Spleen (tissue), 7 donors: ENCODE results near the gene CPED1.

Source experiments
- POLR2A ChIP-seq, 3 donors: fragments of 450-650 bp; IDR thresholded peaks; one replicate each; pipeline ENCODE4 v1.5.1; 2017; ENCODE audit warnings: antibody characterized with exemption in 3 of 3, mild to moderate bottlenecking in 1 of 3
- POLR2AphosphoS5 ChIP-seq, 3 donors: sonication (generic); formaldehyde crosslinking; IDR thresholded peaks; one replicate each; pipeline ENCODE4 v1.5.1; 2017; ENCODE audit warnings: antibody characterized with exemption in 3 of 3
- TF ChIP-seq, protein P1 (sequence below), 11 experiments: fragments of 200-600 bp in 7 of 11; fragments of 450-650 bp in 4 of 11; sonication (generic) in 4 of 11; IDR thresholded peaks in 8 of 11; conservative IDR thresholded peaks in 3 of 11; 1 replicate in 7 of 11; 2 replicates in 4 of 11; pipeline versions ENCODE4 v1.4.0 to v1.8.0; 2016 to 2021; ENCODE audit warnings: antibody characterized with exemption in 11 of 11, inconsistent platforms in 4 of 11, mild to moderate bottlenecking in 1 of 11
- donor health status: DM: no; HTN: no; CAD: no; lungs with moderate emphysema.
- donor health status: DM: no; HTN: no; CAD: no.
- donor health status: DM: no; HTN: no; CAD: no.

- TF ChIP-seq POLR2A (IDR thresholded peaks at IDR 0.05) = no peak
- TF ChIP-seq, protein P1, sequence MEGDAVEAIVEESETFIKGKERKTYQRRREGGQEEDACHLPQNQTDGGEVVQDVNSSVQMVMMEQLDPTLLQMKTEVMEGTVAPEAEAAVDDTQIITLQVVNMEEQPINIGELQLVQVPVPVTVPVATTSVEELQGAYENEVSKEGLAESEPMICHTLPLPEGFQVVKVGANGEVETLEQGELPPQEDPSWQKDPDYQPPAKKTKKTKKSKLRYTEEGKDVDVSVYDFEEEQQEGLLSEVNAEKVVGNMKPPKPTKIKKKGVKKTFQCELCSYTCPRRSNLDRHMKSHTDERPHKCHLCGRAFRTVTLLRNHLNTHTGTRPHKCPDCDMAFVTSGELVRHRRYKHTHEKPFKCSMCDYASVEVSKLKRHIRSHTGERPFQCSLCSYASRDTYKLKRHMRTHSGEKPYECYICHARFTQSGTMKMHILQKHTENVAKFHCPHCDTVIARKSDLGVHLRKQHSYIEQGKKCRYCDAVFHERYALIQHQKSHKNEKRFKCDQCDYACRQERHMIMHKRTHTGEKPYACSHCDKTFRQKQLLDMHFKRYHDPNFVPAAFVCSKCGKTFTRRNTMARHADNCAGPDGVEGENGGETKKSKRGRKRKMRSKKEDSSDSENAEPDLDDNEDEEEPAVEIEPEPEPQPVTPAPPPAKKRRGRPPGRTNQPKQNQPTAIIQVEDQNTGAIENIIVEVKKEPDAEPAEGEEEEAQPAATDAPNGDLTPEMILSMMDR (IDR thresholded peaks at IDR 0.05 in 8 of 11, conservative IDR thresholded peaks at IDR 0.05 in 3 of 11) = no peak
- no peak for TF ChIP-seq POLR2AphosphoS5 (IDR thresholded peaks at IDR 0.05)
Measured at GRCh38 chr7:121072826-121073225, 84.3 kb downstream of the CPED1 start.
